Measurements from ENCODE around the gene ARL14. TPM values are rescaled to one million over a fixed set of nuclear protein-coding genes. Genes with fewer than 3 reads are reported as not detected.
"Not testable (repeated sequence)": the region's sequence is repeated elsewhere in the genome, so short reads cannot be mapped to it uniquely, and the experiment has no call there.

Gene ARL14
- total RNA-seq, 1 donor from 2014 or later, result not detected

GRCh38 chr3:160703974-160704373, 27.0 kb downstream of the ARL14 start:
- no peaks in the 10 kb centered on the region for H3K79me2 ChIP-seq (ENCODE audit: low read depth)
- no peaks in the 10 kb centered on the region for H3K4me1 Mint-ChIP-seq
- no peak overlapping the region for H3K4me2 ChIP-seq
- no peak overlapping the region for H3K27ac Mint-ChIP-seq
- H3K4me3 Mint-ChIP-seq, result no peak overlapping the region
- H3K27me3 Mint-ChIP-seq (ENCODE audit: insufficient read depth, low read depth), result peaks cover 3% of the 10 kb centered on the region
- H3K4me1 ChIP-seq, result peaks cover 18% of the 10 kb centered on the region
- no peaks in the 10 kb centered on the region for H3K36me3 Mint-ChIP-seq
- H2AFZ ChIP-seq (replicated peaks), result no peak overlapping the region
- DNase-seq (ENCODE audit: low spot score), result no peak
- H3K9ac ChIP-seq, result no peak overlapping the region
- no peaks in the 10 kb centered on the region for H3K27me3 ChIP-seq
- TF ChIP-seq, protein P1, sequence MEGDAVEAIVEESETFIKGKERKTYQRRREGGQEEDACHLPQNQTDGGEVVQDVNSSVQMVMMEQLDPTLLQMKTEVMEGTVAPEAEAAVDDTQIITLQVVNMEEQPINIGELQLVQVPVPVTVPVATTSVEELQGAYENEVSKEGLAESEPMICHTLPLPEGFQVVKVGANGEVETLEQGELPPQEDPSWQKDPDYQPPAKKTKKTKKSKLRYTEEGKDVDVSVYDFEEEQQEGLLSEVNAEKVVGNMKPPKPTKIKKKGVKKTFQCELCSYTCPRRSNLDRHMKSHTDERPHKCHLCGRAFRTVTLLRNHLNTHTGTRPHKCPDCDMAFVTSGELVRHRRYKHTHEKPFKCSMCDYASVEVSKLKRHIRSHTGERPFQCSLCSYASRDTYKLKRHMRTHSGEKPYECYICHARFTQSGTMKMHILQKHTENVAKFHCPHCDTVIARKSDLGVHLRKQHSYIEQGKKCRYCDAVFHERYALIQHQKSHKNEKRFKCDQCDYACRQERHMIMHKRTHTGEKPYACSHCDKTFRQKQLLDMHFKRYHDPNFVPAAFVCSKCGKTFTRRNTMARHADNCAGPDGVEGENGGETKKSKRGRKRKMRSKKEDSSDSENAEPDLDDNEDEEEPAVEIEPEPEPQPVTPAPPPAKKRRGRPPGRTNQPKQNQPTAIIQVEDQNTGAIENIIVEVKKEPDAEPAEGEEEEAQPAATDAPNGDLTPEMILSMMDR (IDR thresholded peaks at IDR 0.05), result no peak
- no peak for TF ChIP-seq EZH2phosphoT487 (IDR thresholded peaks at IDR 0.05)
- no peaks in the 10 kb centered on the region for H4K20me1 ChIP-seq (ENCODE audit: low read depth)
- no peaks in the 10 kb centered on the region for H3K36me3 ChIP-seq
- H3K27ac ChIP-seq, result no peak overlapping the region
- no peaks in the 10 kb centered on the region for H3K9me3 ChIP-seq (ENCODE audit: low read depth)
- no peak overlapping the region for H3K4me3 ChIP-seq
- H3K9me3 Mint-ChIP-seq, result no peaks in the 10 kb centered on the region
- peaks cover 10% of the 10 kb centered on the region for H3F3A ChIP-seq (ENCODE audit: low read depth)

DNA sequence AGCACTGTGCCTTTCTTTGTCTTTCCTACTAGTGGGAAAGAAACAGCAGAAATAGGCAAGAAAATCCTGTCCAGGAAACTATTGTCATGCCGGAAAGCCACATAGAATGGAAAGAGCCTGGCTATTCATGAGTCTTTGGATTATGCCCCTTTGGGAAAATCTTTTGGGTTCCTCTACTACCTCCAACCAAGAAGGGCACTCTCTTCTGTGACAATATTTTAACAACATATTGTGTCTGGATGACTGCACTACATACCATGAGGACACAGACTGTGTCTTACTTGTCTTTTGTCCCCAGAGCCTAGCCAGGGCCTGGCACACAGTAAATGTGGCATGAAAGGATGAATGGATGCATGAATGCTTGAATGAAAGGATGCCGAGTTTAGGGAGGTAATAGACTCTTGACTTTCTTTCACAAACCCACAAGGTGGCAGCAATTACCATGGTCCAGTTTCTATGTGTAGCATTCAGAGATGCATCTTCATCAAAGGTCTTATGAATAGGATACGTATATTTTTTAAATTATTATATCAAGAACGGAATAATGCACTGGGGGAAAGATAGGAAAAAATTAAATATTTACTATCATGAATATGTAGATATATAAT, 30.3 kb downstream of the ARL14 start:
- TF ChIP-seq, protein P1 (IDR thresholded peaks at IDR 0.05), result peak; percentile 69
- TF ChIP-seq EZH2phosphoT487 (IDR thresholded peaks at IDR 0.05), result no peak
- H3K27me3 Mint-ChIP-seq (ENCODE audit: insufficient read depth, low read depth), result no peaks in the 10 kb centered on the region
- H3K9me3 Mint-ChIP-seq, result no peaks in the 10 kb centered on the region
- H3K4me3 Mint-ChIP-seq, result no peak overlapping the region
- no peaks in the 10 kb centered on the region for H4K20me1 ChIP-seq (ENCODE audit: low read depth)
- H2AFZ ChIP-seq (replicated peaks), result peak overlapping the region; percentile 53
- no peaks in the 10 kb centered on the region for H3K36me3 ChIP-seq
- no peaks in the 10 kb centered on the region for H3K4me1 Mint-ChIP-seq
- peak; percentile 73 for DNase-seq (ENCODE audit: low spot score)
- no peak overlapping the region for H3K9ac ChIP-seq
- H3K36me3 Mint-ChIP-seq, result no peaks in the 10 kb centered on the region
- no peaks in the 10 kb centered on the region for H3K9me3 ChIP-seq (ENCODE audit: low read depth)
- H3K27ac ChIP-seq, result no peak overlapping the region
- no peaks in the 10 kb centered on the region for H3K79me2 ChIP-seq (ENCODE audit: low read depth)
- peaks cover 29% of the 10 kb centered on the region for H3K4me1 ChIP-seq
- no peak overlapping the region for H3K27ac Mint-ChIP-seq
- no peak overlapping the region for H3K4me3 ChIP-seq
- peaks cover 22% of the 10 kb centered on the region for H3F3A ChIP-seq (ENCODE audit: low read depth)
- no peaks in the 10 kb centered on the region for H3K27me3 ChIP-seq
- peak overlapping the region; percentile 19 for H3K4me2 ChIP-seq

- Mint-ChIP-seq H3K9me3 (no peaks in the 10 kb centered on the region), H3K36me3 (no peaks in the 10 kb centered on the region), H3K4me3 (no peak overlapping the region), H3K4me1 (no peaks in the 10 kb centered on the region), H3K27me3 (ENCODE audit: insufficient read depth, low read depth) (peaks cover 4% of the 10 kb centered on the region), H3K27ac (no peak overlapping the region)
- no peaks in the 10 kb centered on the region for H3K27me3 ChIP-seq
- no peaks in the 10 kb centered on the region for H3K9me3 ChIP-seq (ENCODE audit: low read depth)
- no peaks in the 10 kb centered on the region for H3K36me3 ChIP-seq
- no peaks in the 10 kb centered on the region for H3K79me2 ChIP-seq (ENCODE audit: low read depth)
- no peak overlapping the region for H2AFZ ChIP-seq (replicated peaks)
- peaks cover 22% of the 10 kb centered on the region for H3F3A ChIP-seq (ENCODE audit: low read depth)
- H3K9ac ChIP-seq, result no peak overlapping the region
- peak overlapping the region; percentile 24 for H3K4me2 ChIP-seq
- peaks cover 29% of the 10 kb centered on the region for H3K4me1 ChIP-seq
- no peak overlapping the region for H3K27ac ChIP-seq
- no peak overlapping the region for H3K4me3 ChIP-seq
- peak; percentile 28 for DNase-seq (ENCODE audit: low spot score)
- H4K20me1 ChIP-seq (ENCODE audit: low read depth), result no peaks in the 10 kb centered on the region
- TF ChIP-seq, protein P1 (IDR thresholded peaks at IDR 0.05), result no peak
These were observed 32.7 kb downstream of the ARL14 start for GRCh38 chr3:160709477-160710182.

GRCh38 chr3:160713144-160713543, 36.2 kb downstream of the ARL14 start:
- H2AFZ ChIP-seq (replicated peaks); H3K4me3 ChIP-seq; H3K27ac ChIP-seq; H3K36me3 ChIP-seq; H3K9ac ChIP-seq; H3K36me3 Mint-ChIP-seq; H3K9me3 ChIP-seq (ENCODE audit: low read depth); H3K79me2 ChIP-seq (ENCODE audit: low read depth); H3K4me1 Mint-ChIP-seq; H3K4me3 Mint-ChIP-seq; H3K9me3 Mint-ChIP-seq; DNase-seq (ENCODE audit: low spot score); H3K27me3 ChIP-seq; H3K27ac Mint-ChIP-seq; H3K27me3 Mint-ChIP-seq (ENCODE audit: insufficient read depth, low read depth); H3K4me2 ChIP-seq; H4K20me1 ChIP-seq (ENCODE audit: low read depth): not testable (repeated sequence)
- peaks cover 20% of the 10 kb centered on the region for H3K4me1 ChIP-seq
- peaks cover 20% of the 10 kb centered on the region for H3F3A ChIP-seq (ENCODE audit: low read depth)
